WTC11 (cell line): ENCODE data around the gene LDLRAD4. TPM values are rescaled to one million over a fixed set of nuclear protein-coding genes. Genes with fewer than 3 reads are reported as not detected.

Source experiments
- ATAC-seq: fragments of 200-7000 bp; cut with Tn5 transposase; 2 replicates; pipeline ENCODE4 v1.10.0; 2021; ENCODE audit warnings: mild to moderate bottlenecking, moderate library complexity
- CTCF ChIA-PET: fragments of 300-600 bp; sonication (Branson Sonifier 250); formaldehyde crosslinking; loops from one replicate; lab custom pipeline; 2021; ENCODE audit warnings: antibody characterized with exemption; lab: Charles Lee
- POLR2A ChIA-PET: fragments of 350-600 bp; sonication (Branson Sonifier 250); formaldehyde crosslinking; loops from one replicate; lab custom pipeline; 2021; ENCODE audit warnings: antibody characterized with exemption; lab: Charles Lee
- DNase-seq: peaks from one replicate; pipeline ENCODE4 v3.0.0; 2021; ENCODE audit warnings: low spot score
- H3K27ac Mint-ChIP-seq: 2 replicates; pipeline ENCODE4 v1.8.0; 2021; ENCODE audit warnings: mixed read lengths
- H3K27me3 Mint-ChIP-seq: 2 replicates; pipeline ENCODE4 v1.8.0; 2021; ENCODE audit warnings: low read depth, mild to moderate bottlenecking, moderate library complexity, mixed read lengths
- H3K36me3 Mint-ChIP-seq: 2 replicates; pipeline ENCODE4 v1.8.0; 2021; ENCODE audit warnings: mixed read lengths
- H3K4me1 Mint-ChIP-seq: 2 replicates; pipeline ENCODE4 v1.8.0; 2022; ENCODE audit warnings: mixed read lengths
- H3K4me3 Mint-ChIP-seq: 2 replicates; pipeline ENCODE4 v1.8.0; 2021; ENCODE audit warnings: mild to moderate bottlenecking, moderate library complexity, mixed read lengths
- H3K9me3 Mint-ChIP-seq: 2 replicates; pipeline ENCODE4 v1.8.0; 2021; ENCODE audit warnings: mixed read lengths
- ATF1 ChIP-seq: sonication (generic); formaldehyde crosslinking; IDR thresholded peaks from 2 replicates; pipeline ENCODE4 v1.8.1; 2023; ENCODE audit warnings: mild to moderate bottlenecking, moderate library complexity, missing genetic modification reagents
- CREB1 ChIP-seq: sonication (generic); formaldehyde crosslinking; IDR thresholded peaks from 2 replicates; pipeline ENCODE4 v1.8.0; 2023; ENCODE audit warnings: mild to moderate bottlenecking, missing genetic modification reagents
- CTCF ChIP-seq: fragments of 200-600 bp; IDR thresholded peaks from 2 replicates; pipeline ENCODE4 v1.8.0; 2022; ENCODE audit warnings: antibody characterized with exemption
- ELF4 ChIP-seq: sonication (generic); formaldehyde crosslinking; IDR thresholded peaks from 2 replicates; pipeline ENCODE4 v1.8.1; 2022; ENCODE audit warnings: low read depth, mild to moderate bottlenecking, moderate library complexity, missing genetic modification reagents
- FOXP1 ChIP-seq: sonication (generic); formaldehyde crosslinking; IDR thresholded peaks from 2 replicates; pipeline ENCODE4 v1.8.0; 2022; ENCODE audit warnings: missing genetic modification reagents, mild to moderate bottlenecking, moderate library complexity, borderline replicate concordance
- GRHL2 ChIP-seq: fragments of 250-450 bp; sonication (Bioruptor Pico); IDR thresholded peaks from 2 replicates; pipeline ENCODE4 v1.8.0; 2022; ENCODE audit warnings: mild to moderate bottlenecking, moderate library complexity; ENCODE audit not compliant: insufficient replicate concordance, severe bottlenecking
- JAZF1 ChIP-seq: fragments of 250-450 bp; sonication (Bioruptor Pico); IDR thresholded peaks from 2 replicates; pipeline ENCODE4 v1.9.0; 2021; ENCODE audit warnings: moderate library complexity, mild to moderate bottlenecking, inconsistent platforms
- NFYB ChIP-seq: sonication (generic); formaldehyde crosslinking; conservative IDR thresholded peaks from 2 replicates; pipeline ENCODE4 v1.8.0; 2022; ENCODE audit warnings: low read depth, missing genetic modification reagents
- PRRX2 ChIP-seq: fragments of 250-450 bp; sonication (Bioruptor Pico); IDR thresholded peaks from 2 replicates; pipeline ENCODE4 v1.8.0; 2021; ENCODE audit warnings: mild to moderate bottlenecking
- TCF7 ChIP-seq: sonication (generic); formaldehyde crosslinking; IDR thresholded peaks from 2 replicates; pipeline ENCODE4 v1.8.0; 2022; ENCODE audit warnings: mild to moderate bottlenecking, low read depth, missing genetic modification reagents, moderate library complexity
- ZNF121 ChIP-seq: sonication (generic); formaldehyde crosslinking; IDR thresholded peaks from 2 replicates; pipeline ENCODE4 v1.8.0; 2023; ENCODE audit warnings: missing genetic modification reagents
- ZNF317 ChIP-seq: sonication (generic); formaldehyde crosslinking; IDR thresholded peaks from 2 replicates; pipeline ENCODE4 v1.8.1; 2023; ENCODE audit warnings: low read depth, mild to moderate bottlenecking, moderate library complexity, missing genetic modification reagents, borderline replicate concordance
- ZNF416 ChIP-seq: fragments of 250-450 bp; sonication (Bioruptor Pico); IDR thresholded peaks from 2 replicates; pipeline ENCODE4 v1.9.0; 2021; ENCODE audit warnings: mild to moderate bottlenecking, inconsistent platforms
- ZSCAN18 ChIP-seq: fragments of 250-450 bp; sonication (Bioruptor Pico); IDR thresholded peaks from 2 replicates; pipeline ENCODE4 v2.1.2; 2022; ENCODE audit warnings: mild to moderate bottlenecking, moderate library complexity
- total RNA-seq: library from RNA; stranded (reverse); gene quantifications from 3 replicates; pipeline ENCODE4 v1.2.3, GENCODE V29; 2021
- TF ChIP-seq, protein P1 (sequence below): sonication (generic); formaldehyde crosslinking; IDR thresholded peaks from 2 replicates; pipeline ENCODE4 v1.8.0; 2023; ENCODE audit warnings: missing genetic modification reagents
- TF ChIP-seq, protein P2 (sequence below): fragments of 250-450 bp; sonication (Bioruptor Pico); IDR thresholded peaks from 2 replicates; pipeline ENCODE4 v1.9.0; 2021; ENCODE audit warnings: mild to moderate bottlenecking
- TF ChIP-seq, protein P3 (sequence below): sonication (generic); formaldehyde crosslinking; IDR thresholded peaks from 2 replicates; pipeline ENCODE4 v1.8.1; 2023; ENCODE audit warnings: mild to moderate bottlenecking, missing genetic modification reagents
- TF ChIP-seq, protein P4 (sequence below): sonication (generic); formaldehyde crosslinking; IDR thresholded peaks from 2 replicates; pipeline ENCODE4 v1.8.0; 2022; ENCODE audit warnings: mild to moderate bottlenecking, missing genetic modification reagents

The LDLRAD4 gene
- total RNA-seq, 1 experiment from 2014 or later = 6.2 TPM

- ChIA-PET POLR2A (no interaction called here), CTCF (no interaction called here)
- ATAC-seq (no peak), DNase-seq (no peak)
- peaks cover 9% of the 10 kb centered on the region for H3K4me1 Mint-ChIP-seq
- no peak for TF ChIP-seq NFYB (CRISPR knock-in tag)
- no peak for TF ChIP-seq GRHL2
- TF ChIP-seq ATF1 (CRISPR knock-in tag) = no peak
- TF ChIP-seq FOXP1 (CRISPR knock-in tag) = no peak
- TF ChIP-seq, protein P1, sequence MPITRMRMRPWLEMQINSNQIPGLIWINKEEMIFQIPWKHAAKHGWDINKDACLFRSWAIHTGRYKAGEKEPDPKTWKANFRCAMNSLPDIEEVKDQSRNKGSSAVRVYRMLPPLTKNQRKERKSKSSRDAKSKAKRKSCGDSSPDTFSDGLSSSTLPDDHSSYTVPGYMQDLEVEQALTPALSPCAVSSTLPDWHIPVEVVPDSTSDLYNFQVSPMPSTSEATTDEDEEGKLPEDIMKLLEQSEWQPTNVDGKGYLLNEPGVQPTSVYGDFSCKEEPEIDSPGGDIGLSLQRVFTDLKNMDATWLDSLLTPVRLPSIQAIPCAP (CRISPR knock-in tag) = no peak
- no peak overlapping the region for H3K4me3 Mint-ChIP-seq
- no peaks in the 10 kb centered on the region for H3K9me3 Mint-ChIP-seq
- peaks cover 9% of the 10 kb centered on the region for H3K36me3 Mint-ChIP-seq
- no peaks in the 10 kb centered on the region for H3K27me3 Mint-ChIP-seq
- H3K27ac Mint-ChIP-seq = no peak overlapping the region
Observed at GRCh38 chr18:13661779-13662256, 443.3 kb downstream of the LDLRAD4 start.

DNA sequence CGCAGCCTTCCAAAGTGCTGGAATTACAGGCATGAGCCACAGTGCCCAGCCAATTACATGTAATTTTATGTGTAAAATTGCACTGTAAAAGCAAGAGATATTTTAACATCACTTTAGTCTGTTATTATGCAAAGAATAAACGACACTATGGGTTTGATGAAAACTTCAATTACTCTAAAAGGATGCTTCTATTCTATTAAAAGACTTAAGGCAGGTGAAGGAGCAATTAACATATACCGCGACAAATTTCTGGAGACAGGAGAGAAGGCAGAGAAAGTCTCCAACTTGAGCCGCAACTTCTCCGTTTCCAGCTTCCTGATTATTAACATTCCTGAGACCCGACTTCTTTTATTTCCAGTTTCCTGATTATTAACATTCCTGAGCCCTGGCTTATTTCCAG, 454.1 kb downstream of the LDLRAD4 start:
- Mint-ChIP-seq H3K36me3 (peaks cover 28% of the 10 kb centered on the region), H3K4me3 (no peak overlapping the region), H3K27me3 (no peaks in the 10 kb centered on the region), H3K9me3 (peaks cover 16% of the 10 kb centered on the region), H3K4me1 (peaks cover 7% of the 10 kb centered on the region), H3K27ac (peak overlapping the region; percentile 63; the same call in 1 of the 2 replicates)
- POLR2A ChIA-PET = no interaction called here
- ATAC-seq (no peak), DNase-seq (no peak)
- no peak for TF ChIP-seq CREB1 (CRISPR knock-in tag)
- no peak for TF ChIP-seq JAZF1 (CRISPR knock-in tag)
- TF ChIP-seq ELF4 (CRISPR knock-in tag) = no peak
- no peak for TF ChIP-seq PRRX2 (CRISPR knock-in tag)
- TF ChIP-seq ZNF416 (CRISPR knock-in tag) = no peak
- TF ChIP-seq ZSCAN18 (CRISPR knock-in tag) = no peak
- no peak for TF ChIP-seq CTCF
- no peak for TF ChIP-seq ZNF121 (CRISPR knock-in tag)
- TF ChIP-seq, protein P2, sequence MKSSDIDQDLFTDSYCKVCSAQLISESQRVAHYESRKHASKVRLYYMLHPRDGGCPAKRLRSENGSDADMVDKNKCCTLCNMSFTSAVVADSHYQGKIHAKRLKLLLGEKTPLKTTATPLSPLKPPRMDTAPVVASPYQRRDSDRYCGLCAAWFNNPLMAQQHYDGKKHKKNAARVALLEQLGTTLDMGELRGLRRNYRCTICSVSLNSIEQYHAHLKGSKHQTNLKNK = no peak
- TF ChIP-seq, protein P3, sequence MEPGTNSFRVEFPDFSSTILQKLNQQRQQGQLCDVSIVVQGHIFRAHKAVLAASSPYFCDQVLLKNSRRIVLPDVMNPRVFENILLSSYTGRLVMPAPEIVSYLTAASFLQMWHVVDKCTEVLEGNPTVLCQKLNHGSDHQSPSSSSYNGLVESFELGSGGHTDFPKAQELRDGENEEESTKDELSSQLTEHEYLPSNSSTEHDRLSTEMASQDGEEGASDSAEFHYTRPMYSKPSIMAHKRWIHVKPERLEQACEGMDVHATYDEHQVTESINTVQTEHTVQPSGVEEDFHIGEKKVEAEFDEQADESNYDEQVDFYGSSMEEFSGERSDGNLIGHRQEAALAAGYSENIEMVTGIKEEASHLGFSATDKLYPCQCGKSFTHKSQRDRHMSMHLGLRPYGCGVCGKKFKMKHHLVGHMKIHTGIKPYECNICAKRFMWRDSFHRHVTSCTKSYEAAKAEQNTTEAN (CRISPR knock-in tag) = no peak
- TF ChIP-seq ZNF317 = no peak
- TF ChIP-seq NFYB (CRISPR knock-in tag) = no peak
- TF ChIP-seq, protein P4, sequence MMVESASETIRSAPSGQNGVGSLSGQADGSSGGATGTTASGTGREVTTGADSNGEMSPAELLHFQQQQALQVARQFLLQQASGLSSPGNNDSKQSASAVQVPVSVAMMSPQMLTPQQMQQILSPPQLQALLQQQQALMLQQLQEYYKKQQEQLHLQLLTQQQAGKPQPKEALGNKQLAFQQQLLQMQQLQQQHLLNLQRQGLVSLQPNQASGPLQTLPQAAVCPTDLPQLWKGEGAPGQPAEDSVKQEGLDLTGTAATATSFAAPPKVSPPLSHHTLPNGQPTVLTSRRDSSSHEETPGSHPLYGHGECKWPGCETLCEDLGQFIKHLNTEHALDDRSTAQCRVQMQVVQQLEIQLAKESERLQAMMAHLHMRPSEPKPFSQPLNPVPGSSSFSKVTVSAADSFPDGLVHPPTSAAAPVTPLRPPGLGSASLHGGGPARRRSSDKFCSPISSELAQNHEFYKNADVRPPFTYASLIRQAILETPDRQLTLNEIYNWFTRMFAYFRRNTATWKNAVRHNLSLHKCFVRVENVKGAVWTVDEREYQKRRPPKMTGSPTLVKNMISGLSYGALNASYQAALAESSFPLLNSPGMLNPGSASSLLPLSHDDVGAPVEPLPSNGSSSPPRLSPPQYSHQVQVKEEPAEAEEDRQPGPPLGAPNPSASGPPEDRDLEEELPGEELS = no peak
- no peak for TF ChIP-seq TCF7 (CRISPR knock-in tag)
- CTCF ChIA-PET = no interaction called here
